ENCODE measurements around the gene TRNP1.
"Not testable (repeated sequence)": the region's sequence is repeated elsewhere in the genome, so short reads cannot be mapped to it uniquely, and the experiment has no call there.

The TRNP1 gene

DNA sequence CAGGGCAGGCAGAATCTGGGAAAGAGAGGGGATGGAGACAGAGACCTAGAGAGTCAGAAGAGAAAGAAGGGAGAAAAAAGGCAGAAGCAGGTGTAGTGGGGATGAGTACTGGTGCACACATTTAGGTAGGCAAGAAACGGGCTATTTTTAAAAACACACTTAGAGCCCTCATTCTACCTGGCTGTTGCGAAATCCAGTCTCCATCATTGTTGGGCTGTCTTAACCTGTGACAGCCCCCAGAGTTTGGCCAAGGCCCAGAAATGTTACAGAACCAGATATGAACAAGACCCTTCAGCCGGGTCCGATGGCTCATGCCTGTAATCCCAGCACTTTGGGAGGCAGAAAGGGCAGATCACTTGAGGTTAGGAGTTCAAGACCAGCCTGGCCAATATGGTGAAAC is 20.7 kb upstream of the TRNP1 start:
- DNase-seq (ENCODE audit: low spot score): no peak

DNA sequence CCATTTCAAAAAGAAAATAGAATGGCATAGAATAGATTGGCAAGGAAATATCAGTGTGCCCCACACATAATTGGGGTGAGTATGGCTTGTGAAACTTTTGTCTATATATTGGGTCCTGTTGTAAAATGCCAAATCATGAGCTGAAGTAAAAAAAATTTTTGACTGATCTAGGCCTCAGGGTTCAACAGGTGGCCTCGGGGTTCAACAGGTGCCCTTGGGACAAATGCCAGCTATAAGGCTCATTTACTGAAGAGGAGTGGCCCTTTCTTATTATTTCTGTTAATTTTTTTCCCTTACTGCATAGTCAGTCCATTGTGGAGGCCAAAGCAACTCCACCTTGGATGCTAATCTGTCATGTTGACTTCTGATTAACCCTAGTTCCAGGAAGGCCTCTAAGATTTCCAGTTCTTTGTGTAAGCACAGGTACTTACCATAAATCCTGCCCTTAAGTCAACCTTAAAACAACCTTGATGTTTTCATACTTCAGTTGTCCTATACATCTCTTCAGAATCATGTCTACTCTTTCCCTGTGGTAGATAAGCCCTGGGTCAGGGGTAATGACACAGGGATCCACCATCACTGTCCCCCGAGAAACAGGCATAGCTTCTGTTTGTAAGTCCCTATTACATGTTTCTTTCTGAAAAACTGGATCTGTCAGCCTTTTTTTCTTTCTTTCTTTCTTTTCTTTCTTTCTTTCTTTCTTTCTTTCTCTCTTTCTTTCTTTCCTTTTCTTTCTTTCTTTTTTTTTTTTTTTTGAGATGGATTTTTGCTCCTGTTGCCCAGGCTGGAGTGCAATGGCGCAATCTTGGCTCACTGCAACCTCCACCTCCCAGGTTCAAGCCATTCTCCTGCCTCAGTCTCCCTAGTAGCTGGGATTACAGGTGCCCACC is 16.6 kb upstream of the TRNP1 start:
- no peak for DNase-seq (ENCODE audit: low spot score)

DNA sequence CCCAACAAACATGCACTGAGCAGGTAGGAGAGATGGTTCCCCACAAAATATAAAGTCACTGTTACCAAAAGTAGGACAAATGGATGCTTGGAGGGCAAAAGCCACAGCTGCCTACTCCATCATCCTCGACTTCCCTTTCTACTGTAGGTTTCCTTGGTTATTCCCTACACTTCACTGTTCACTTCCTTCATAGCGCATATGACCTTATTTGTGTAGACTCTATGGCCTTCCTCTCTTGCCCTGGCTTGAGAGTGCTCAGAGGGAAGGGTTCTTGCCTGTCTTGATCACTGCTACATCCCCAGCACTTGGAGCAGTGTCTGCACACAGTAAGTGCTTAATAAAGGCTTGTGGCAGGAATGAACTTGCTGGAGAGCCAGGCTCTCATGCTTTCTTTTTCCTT is 14.6 kb upstream of the TRNP1 start:
- DNase-seq (ENCODE audit: low spot score): no peak

DNA sequence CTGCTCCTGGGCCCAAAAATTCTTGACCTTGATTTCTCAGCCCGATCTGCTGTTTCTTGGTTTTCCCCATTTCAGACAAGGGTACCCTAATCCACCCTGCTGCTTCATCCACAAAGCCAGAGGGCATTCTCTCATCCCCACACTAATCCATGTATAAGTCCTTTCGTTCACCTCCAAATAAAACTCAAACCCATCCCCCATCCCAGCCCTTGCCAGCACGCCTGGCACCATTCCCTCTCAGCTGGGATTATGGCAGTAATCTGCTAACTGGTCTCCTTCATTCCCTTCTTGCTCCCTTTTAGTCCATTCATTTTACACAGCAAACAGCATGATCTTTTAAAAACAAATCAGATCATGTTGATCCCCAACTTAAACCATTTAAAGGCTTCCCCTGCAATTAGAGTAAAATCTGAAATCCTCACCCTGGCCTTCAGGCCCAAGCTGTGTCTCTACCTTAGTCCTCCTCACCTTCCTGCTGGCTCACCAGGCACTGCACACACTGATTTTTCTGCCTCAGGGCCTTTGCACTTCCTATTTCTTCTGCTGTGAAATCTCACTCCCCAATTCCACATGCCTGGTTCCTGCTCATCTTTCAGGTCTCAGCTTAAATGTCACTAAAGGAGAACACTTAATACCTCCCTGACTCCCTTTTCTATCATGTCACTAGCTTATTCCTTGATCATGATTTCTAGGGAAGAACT is 12.2 kb upstream of the TRNP1 start:
- DNase-seq (ENCODE audit: low spot score): no peak

DNA sequence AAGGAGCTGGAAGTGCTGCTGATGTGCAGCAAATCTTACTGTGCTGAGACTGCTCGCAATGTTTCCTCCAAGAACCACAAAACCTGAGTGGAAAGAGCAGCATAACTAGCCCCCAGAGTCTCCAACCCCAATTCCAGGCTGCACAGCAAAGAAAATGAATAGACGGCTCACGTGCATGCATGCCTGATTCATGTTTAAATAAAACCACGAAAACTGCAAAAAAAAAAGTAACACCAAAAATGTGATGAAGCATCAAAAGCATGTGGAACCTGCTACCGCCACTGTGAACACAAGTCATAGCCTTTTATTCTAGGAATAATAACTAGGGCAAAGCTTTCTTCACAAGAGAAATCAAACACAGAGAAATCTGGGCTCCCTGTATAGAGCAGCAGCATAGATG is 9.6 kb upstream of the TRNP1 start:
- DNase-seq (ENCODE audit: low spot score): no peak

DNA sequence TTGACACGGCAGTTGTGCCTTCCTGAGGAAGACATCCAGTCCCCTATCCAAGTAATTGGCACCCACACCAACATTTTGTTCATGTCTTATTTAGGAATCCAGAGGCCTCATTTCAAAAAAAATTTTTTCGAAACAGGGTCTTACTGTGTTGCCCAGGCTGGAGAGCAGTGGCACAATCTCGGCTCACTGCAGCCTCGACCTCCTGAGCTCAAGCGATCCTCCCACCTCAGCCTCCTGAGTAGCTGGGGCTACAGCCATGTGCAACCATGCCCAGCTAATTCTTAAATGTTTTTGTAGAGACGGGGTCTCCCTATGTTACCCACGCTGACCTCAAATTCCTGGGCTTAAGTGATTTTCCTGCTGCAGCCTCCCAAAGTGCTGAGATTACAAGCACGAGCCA is 9.2 kb upstream of the TRNP1 start:
- DNase-seq (ENCODE audit: low spot score): no peak

DNA sequence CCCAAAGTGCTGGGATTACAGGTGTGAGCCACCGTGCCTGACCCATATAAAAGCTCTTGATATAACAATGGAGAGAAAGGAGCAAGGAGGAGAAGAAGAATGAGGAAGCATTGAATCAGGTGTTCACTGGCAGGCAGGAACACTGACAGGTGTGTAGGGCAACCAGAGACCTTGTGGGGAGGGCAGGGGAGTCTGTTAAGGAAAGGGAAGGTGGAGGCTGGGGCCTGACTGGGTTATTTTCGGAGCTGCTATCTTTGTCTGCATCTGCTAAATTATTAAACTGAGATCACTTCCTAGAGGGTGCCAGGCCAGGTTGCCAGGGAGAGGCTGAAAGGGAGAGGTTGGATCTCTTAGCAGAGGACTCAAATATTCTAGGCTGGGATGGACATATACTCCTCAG is 6.8 kb upstream of the TRNP1 start:
- no peak for DNase-seq (ENCODE audit: low spot score)

DNA sequence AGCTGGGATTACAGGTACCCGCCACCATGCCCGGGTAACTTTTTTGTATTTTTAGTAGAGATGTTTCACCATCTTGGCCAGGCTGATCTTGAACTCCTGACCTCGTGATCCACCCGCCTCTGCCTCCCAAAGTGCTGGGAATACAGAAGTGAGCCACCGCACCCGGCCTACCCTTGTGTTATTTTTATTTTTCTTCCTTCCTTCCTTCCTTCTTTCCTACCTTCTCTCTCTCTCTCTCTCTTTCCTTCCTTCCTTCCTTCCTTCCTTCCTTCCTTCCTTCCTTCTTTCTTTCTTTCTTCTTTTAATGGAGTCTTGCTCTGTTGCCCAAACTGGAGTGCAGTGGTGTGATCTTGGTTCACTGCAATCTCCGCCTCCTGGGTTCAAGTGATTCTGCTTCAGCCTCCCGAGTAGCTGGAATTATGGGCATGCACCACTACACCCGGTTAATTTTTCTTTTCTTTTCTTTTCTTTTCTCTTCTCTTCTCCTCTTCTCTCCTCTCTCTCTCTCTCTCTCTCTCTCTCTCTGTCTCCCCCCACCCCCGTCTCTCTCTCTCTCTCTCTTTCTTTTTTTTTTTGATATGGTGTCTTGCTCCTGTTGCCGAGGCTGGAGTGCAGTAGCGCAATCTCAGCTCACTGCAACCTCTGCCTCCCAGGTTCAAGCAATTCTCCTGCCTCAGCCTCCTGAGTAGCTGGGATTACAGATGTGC is 3.9 kb upstream of the TRNP1 start:
- DNase-seq (ENCODE audit: low spot score): not testable (repeated sequence)

DNA sequence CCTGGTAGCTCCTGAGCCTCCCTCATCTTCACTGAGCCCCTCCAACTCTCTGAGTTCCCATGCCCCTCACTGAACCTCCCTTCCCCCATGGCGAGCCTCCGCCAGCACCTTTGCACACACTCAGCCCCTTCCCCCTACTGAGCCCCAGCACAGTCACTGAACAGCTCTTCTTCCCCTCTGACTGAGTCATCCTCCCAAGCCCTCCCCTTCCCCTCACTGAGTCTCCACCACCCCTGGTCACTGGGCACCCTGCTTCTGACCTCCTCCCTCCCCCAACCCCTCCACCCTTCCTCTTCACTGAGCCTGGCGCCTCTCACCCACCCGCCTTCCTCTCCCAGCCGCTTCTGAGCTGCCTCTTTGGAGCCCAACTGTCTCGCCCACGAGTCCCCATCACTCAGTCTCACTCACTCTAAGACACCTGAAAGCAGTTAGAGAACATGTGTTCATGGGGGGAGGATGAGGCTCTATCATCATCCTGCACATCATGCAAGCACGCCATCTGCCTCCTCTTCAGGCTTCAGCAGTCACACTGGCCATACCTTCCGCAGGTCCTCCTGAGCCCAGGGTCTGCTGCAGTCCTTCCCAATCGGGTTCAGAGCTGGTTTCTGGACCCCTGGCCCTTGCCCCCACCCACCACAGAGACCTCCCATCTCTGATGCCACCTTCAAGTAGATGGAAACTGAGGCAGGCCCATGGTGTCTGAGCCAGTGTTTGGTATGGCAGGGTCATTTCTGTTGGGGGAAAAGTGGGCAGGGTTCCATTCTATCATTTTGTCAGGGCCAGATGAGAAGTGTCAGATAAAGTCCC is 2.0 kb upstream of the TRNP1 start:
- no peak for DNase-seq (ENCODE audit: low spot score)

DNA sequence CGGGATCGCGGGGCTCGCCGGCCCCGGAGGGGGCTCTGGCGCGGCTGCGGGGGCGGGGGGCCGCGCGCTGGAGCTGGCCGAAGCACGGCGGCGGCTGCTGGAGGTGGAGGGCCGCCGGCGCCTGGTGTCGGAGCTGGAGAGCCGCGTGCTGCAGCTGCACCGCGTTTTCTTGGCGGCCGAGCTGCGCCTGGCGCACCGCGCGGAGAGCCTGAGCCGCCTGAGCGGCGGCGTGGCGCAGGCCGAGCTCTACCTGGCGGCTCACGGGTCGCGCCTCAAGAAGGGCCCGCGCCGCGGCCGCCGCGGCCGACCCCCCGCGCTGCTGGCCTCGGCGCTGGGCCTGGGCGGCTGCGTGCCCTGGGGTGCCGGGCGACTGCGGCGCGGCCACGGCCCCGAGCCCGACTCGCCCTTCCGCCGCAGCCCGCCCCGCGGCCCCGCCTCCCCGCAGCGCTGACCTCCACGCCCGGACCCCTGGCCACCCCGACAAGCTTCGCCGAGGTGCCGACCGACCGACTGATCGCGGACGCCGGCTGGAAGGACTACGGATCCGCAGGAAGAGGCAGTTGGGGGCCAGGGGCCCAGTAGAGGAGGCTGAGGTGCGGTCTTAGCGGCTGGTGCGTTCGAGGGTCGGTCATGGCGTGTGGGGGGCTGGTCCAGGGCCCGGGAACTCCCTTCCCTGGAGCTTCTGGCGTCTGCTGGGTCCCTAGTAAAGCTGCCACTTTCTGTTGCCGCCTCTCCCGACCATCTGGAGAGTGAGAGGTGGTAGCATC is 711 bp downstream of the TRNP1 start:
- DNase-seq (ENCODE audit: low spot score): no peak

DNA sequence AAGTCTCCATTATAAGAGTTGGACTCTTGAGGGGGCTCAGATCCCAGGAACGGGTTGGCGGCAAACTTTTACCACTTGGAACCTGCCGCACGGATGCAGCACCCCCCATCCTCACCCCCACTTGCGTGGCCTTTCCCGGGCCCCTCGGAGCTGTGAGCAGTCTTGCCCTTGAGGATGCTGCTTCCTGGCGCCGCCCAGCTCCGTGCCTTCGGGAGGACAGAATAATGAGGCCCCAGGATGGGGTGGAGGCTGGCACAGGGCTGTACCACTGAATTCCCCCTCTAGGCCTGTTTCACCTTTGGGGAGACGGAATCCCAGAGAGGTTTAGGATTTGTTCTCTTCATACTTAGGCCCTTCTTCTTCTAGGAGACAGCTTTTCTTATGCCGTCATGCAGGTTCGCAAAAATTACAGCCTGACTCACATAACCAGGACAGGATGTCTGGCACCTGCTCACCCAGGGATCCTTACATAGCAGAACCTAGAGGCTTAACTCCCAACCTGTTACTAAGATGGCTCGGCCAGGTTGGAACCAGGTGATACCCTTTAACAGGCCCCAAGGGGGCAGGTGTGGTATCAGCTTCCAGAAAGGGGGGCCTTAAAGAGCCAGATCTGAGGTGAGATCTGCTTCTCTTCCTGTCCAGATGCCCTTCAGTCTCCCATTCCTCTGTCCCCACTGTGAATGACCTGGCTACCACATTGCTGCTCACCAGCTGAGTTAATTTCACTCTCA is 1.5 kb downstream of the TRNP1 start:
- no peak for DNase-seq (ENCODE audit: low spot score)

DNA sequence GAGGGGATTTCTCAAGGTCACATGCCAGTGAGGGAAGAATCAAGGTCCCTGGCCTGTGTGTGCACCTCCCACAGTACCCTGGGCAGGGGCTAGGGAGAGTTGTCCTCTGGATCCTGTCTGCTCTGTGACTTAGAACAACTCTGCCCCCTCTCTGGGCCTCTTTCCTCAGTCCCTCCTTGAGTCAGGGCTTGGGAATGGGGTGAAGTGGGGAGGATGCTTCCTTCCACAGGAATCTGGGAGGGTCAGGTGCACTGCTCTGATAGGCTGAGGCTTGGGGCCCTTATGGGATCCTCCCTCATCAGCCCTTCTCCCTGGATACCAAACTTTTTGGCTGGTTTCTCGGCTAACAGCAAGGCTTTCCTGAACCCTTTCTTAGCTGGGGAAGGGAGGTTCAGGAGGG is 2.5 kb downstream of the TRNP1 start:
- DNase-seq (ENCODE audit: low spot score): no peak

DNA sequence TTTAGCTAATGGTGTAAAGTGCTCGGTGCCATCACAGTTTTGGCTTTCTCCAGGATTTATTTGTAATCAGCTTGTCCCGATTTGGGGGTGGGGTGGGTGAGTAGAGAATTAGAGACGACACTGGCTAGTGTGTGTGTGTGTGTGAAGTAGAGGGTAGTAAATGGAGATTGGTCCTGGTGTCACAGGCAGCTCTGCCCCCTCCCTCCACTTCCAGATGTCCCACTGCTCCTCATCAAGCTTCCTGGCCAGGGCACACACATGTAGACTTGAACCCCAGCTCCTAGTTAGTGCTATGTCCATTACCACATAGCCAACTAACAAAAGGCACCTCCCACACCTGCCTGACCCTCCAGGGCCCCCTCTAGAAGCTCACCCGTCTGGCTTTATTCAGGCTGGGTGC is 3.2 kb downstream of the TRNP1 start:
- no peak for DNase-seq (ENCODE audit: low spot score)

DNA sequence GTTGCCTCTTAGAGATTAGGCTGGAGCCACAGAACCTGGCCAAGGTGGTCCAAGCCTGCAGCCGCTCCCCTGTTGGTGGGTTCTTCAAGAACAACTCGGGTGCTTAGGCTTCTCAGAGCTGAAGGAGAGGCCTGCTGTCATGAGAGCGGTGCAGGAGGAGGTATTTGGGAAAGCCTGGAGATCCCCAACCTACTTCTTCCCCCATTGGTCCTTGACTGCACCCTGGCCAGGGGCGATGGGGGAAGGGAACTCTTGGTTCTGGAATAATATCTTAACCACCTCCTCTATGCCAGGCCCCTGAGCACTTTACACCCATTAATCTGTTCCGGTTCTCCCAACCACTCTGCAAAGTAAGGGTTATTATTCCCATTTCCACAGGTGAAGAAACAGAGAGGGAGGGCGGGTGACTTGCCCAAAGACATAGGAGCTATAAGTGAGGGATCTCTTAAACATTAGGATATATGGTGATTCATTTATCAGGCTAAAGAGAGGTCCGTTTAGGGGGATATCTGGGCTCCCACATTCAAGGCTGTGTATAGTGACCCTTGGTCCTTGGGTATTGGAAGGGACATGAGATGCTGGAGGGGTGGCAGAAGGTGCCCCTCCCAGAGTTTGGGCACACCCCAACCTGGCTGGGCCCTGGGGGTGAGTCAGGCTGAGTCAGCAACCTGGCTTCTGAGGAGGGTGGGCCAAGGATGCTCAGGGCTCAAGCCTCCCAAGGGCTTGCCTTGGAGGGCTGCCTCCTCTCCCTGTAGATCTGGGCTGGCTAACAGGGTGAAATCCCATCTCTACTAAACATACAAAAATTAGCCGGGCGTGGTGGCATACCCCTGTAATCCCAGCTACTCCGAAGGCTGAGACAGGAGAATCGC is 5.2 kb downstream of the TRNP1 start:
- DNase-seq (ENCODE audit: low spot score): no peak

DNA sequence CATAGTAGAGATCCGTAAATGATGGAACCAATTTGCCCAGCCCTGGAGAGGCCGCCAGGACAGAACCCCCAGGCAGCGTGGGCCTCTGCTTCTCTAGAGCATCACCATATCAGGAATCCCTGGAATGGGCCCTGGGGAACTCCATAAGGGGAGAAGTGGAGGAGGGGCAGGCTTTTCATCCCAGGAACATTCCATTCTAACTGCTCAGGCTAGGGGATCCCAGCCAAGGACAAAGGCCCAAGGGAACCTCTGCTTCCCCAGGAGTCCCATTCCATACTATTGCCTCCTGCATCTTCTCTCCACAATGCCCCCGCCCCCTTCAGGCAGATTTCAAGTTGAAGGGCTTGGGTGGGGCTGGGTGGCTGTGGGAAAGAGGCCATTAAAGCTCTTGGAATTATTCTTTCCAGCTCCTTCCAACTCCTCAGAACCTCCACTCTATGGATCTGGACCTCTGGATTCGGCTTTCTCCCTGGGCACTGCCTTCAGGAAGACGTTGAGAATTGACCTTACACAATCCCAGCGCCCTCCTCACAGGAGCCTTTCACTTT is 6.0 kb downstream of the TRNP1 start:
- no peak for DNase-seq (ENCODE audit: low spot score)

DNA sequence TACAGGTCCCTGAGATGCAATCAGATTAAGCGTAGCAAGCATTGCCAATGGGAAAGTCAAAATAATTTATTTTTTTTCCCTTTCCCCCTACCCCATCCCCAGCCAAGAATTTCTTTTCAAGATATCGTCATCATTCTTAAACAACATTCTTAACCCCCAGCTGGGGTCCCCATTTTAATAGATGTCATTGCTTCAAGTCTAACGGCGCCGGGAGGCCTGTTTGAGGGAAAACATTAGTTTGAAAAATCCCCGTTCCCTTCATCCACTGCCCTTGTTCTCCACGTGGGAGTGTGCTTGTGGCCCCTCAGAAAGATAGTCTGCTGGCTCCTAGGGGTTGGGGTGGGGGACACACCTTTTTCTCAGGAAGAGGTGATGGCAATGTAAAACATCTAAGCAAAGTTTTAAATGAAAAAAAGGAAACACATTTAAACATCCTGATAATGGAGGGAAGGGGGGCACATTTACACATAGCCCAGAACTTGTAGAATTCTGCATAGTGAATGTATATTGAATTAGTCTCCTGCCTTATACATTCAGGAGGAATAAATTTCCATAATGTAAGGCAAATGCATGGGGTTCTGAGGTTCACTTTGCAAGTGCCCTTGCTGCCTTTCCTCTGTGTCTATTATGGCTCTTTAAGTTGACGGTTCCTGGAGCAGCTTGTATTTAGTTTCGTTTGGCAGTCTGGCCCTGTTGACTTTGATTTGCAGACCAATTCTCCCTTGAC is 6.8 kb downstream of the TRNP1 start:
- DNase-seq (ENCODE audit: low spot score): no peak

DNA sequence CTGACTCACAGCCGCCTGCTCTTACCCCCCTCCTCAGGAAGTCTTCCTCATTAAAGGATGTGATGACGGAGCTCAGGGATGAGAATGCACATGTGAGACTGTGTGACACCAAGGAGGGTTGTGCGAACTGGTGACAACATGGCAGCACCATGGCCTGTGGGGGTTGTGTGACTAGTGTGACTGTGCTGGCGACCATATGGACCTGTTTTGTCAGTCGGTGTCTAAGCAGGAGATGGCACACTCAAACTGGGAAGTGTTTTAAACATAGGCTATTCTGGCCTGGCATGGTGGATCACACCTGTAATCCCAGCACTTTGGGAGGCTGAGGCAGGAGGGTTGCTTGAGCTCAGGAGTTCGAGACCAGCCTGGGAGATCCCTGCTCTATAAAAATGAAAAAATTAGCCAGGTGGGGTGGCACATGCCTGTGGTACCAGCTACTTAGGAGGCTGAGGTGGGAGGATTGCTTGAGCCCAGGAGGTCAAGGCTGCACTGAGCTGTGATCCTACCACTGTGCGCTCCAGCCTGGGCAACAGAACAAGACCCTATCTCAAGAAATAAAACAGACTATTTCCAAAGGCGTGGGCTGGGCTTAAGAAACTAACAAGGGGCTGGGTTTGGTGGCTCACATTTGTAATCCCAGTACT is 7.4 kb downstream of the TRNP1 start:
- no peak for DNase-seq (ENCODE audit: low spot score)

Data from pons (tissue), 1 donor.